Subcutaneous adipose tissue (tissue), 4 donors: ENCODE data around the gene SPAG4. TPM values are rescaled to one million over a fixed set of nuclear protein-coding genes. Genes with fewer than 3 reads are reported as not detected.

Experiments used
- CTCF ChIP-seq: fragments of 450-650 bp; IDR thresholded peaks from one replicate; pipeline ENCODE4 v1.5.1; 2016; ENCODE audit warnings: low read depth, mild to moderate bottlenecking, control low read depth, antibody characterized with exemption, moderate library complexity
- total RNA-seq, 4 donors: library from RNA; depleted of rRNA; stranded (reverse); fragments of >200 nt; gene quantifications; one replicate each; pipeline ENCODE4 v1.1.0, GENCODE V29; 2016

SPAG4 gene
- total RNA-seq, 4 donors from 2014 or later: 1.7 to 3.3 (median 2.4) TPM; not detected in 1

- no peak for TF ChIP-seq CTCF
Measured at GRCh38 chr20:35600176-35600992, 15.2 kb upstream of the SPAG4 start.

- no peak for TF ChIP-seq CTCF
Measured at GRCh38 chr20:35600993-35601973, 14.3 kb upstream of the SPAG4 start.

GRCh38 chr20:35601990-35602389, 13.6 kb upstream of the SPAG4 start:
- TF ChIP-seq CTCF: no peak

GRCh38 chr20:35602851-35603495, 12.7 kb upstream of the SPAG4 start:
- TF ChIP-seq CTCF: no peak

GRCh38 chr20:35603695-35604448, 11.8 kb upstream of the SPAG4 start:
- TF ChIP-seq CTCF: no peak

- TF ChIP-seq CTCF: no peak
Measured at GRCh38 chr20:35604449-35604747, 11.2 kb upstream of the SPAG4 start.
